Gastrocnemius medialis (tissue), 4 donors: ENCODE results near the gene CTXN3. TPM values are rescaled to one million over a fixed set of nuclear protein-coding genes. Genes with fewer than 3 reads are reported as not detected.

Source experiments
- ATAC-seq, 2 donors: fragments of 150-250 bp; one replicate each; pipeline ENCODE4 v1.9.1; 2016
- DNase-seq, 2 donors: peaks; one replicate each; pipeline ENCODE4 v3.0.0-alpha.2; 2019
- H3K27ac ChIP-seq, 4 donors: fragments of 200-600 bp; sonication (generic); 1 replicate in 1 of 4; 2 replicates in 3 of 4; pipeline ENCODE4 v1.5.1; 2016 to 2018; ENCODE audit warnings: mild to moderate bottlenecking in 2 of 4, moderate library complexity in 1 of 4
- H3K27me3 ChIP-seq, 3 donors: fragments of 200-600 bp; sonication (generic) in 2 of 3; 1 replicate in 1 of 3; 2 replicates in 2 of 3; pipeline versions ENCODE4 v1.5.1 to v1.6.0; 2016 to 2019; ENCODE audit warnings: mild to moderate bottlenecking in 1 of 3, moderate library complexity in 1 of 3
- H3K36me3 ChIP-seq, 2 donors: fragments of 200-600 bp; sonication (generic) in 1 of 2; one replicate each; pipeline ENCODE4 v1.5.1; 2017 to 2018
- H3K4me1 ChIP-seq, 2 donors: fragments of 200-600 bp; sonication (generic) in 1 of 2; one replicate each; pipeline ENCODE4 v1.5.1; 2016 to 2017; ENCODE audit warnings: mild to moderate bottlenecking in 2 of 2
- H3K4me3 ChIP-seq, 4 donors: fragments of 200-600 bp; sonication (generic) in 3 of 4; 1 replicate in 1 of 4; 2 replicates in 3 of 4; pipeline ENCODE4 v1.5.1; 2016 to 2019; ENCODE audit warnings: mild to moderate bottlenecking in 2 of 4
- H3K9me3 ChIP-seq, 3 donors: fragments of 200-600 bp; sonication (generic) in 2 of 3; 1 replicate in 1 of 3; 2 replicates in 2 of 3; pipeline ENCODE4 v1.5.1; 2016 to 2019
- POLR2A ChIP-seq, 2 donors: fragments of 450-650 bp; IDR thresholded peaks; one replicate each; pipeline ENCODE4 v1.6.1; 2017; ENCODE audit warnings: antibody characterized with exemption in 2 of 2, mild to moderate bottlenecking in 2 of 2, moderate library complexity in 2 of 2
- in situ Hi-C, 4 donors: fragments of 200-750 bp; cut with MboI; loops; one replicate each; pipeline versions ENCODE4 v1.15.0 to v1.8.0; 2017; ENCODE audit warnings: low sequenced_read_pairs in 4 of 4
- intact Hi-C: fragments of 100-400 bp; cut with DNase I; formaldehyde crosslinking; loops from one replicate; pipeline ENCODE4 v1.15.1; 2023; ENCODE audit warnings: low total_unique reads
- total RNA-seq, 4 donors: library from RNA; depleted of rRNA; stranded (reverse); fragments of >200 nt; gene quantifications; one replicate each; pipeline versions ENCODE4 v1.1.0 to v1.2.3, GENCODE V29; 2016
- TF ChIP-seq, protein P1 (sequence below), 5 experiments: fragments of 450-650 bp in 3 of 5; fragments of 200-600 bp in 2 of 5; sonication (generic) in 2 of 5; IDR thresholded peaks in 4 of 5; conservative IDR thresholded peaks in 1 of 5; 1 replicate in 4 of 5; 2 replicates in 1 of 5; pipeline ENCODE4 v1.5.1; 2016 to 2019; ENCODE audit warnings: antibody characterized with exemption in 5 of 5, mild to moderate bottlenecking in 3 of 5, moderate library complexity in 3 of 5

CTXN3 gene
- under 1 TPM in 1 of 4 donors, not detected in 3; 0.22 TPM for total RNA-seq

DNA sequence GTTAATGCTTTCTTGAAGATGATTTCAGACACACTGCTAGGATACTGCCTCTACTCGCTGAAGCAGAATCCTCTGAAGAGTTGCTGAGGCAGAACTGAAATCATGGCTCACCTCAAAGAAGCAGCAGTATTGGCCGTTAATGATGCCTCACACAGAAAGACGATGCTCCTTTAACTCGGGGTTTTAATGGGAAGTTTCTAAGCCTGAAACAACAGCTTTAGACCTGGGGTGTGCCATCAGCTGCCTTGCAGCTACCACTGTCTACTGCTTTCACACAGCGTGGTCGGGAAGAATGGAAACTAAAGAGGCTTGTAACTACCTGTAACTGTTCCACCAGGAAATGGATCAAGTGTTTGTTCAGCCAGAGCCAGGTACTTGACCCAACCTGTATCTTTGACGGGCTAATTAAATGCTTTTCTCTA, at the start of gene CTXN3:
TSS of gene CTXN3 (plus strand) at position 65 of the 422 bp plus-strand sequence. CDS start 8,440 bp downstream, outside the sequence.
- H3K4me3 ChIP-seq: no peak within 1 kb of the TSS
- no peaks in the 10 kb centered on the region for H3K27me3 ChIP-seq
- no peak within 1 kb of the TSS for H3K27ac ChIP-seq
- in situ Hi-C loops (no loop called here), intact Hi-C loops (no loop called here)
- H3K4me1 ChIP-seq: peaks cover 16% of the 10 kb centered on the region in 2 donors
- H3K36me3 ChIP-seq: no peaks in the 10 kb centered on the region
- no peaks in the 10 kb centered on the region for H3K9me3 ChIP-seq
- no peak for ATAC-seq
- no peak for DNase-seq
- TF ChIP-seq, protein P1, sequence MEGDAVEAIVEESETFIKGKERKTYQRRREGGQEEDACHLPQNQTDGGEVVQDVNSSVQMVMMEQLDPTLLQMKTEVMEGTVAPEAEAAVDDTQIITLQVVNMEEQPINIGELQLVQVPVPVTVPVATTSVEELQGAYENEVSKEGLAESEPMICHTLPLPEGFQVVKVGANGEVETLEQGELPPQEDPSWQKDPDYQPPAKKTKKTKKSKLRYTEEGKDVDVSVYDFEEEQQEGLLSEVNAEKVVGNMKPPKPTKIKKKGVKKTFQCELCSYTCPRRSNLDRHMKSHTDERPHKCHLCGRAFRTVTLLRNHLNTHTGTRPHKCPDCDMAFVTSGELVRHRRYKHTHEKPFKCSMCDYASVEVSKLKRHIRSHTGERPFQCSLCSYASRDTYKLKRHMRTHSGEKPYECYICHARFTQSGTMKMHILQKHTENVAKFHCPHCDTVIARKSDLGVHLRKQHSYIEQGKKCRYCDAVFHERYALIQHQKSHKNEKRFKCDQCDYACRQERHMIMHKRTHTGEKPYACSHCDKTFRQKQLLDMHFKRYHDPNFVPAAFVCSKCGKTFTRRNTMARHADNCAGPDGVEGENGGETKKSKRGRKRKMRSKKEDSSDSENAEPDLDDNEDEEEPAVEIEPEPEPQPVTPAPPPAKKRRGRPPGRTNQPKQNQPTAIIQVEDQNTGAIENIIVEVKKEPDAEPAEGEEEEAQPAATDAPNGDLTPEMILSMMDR (IDR thresholded peaks at IDR 0.05 in 4 of 5, conservative IDR thresholded peaks at IDR 0.05 in 1 of 5): no peak
- no peak for TF ChIP-seq POLR2A (IDR thresholded peaks at IDR 0.05)

DNA sequence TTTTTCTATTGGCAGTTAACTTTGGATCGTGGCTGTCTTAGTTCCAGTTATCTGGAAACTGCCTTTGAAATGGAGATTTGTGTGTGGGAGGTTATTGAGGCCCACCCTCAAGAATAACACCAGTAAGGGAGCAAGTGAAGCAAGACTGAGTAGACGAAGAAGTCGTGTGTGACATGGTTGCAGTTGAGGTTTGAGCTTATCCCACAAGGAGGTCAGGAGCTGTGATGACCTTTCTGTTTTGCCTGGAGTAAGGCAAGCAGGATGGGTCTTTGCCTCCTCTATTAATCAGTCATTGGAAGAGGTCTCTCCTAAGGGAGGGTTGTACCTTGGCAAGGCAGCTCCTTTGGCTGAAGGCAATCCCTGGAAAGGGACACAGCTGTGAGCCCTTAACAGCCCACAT, 49.6 kb upstream of the CTXN3 start:
- no peaks in the 10 kb centered on the region for H3K36me3 ChIP-seq
- H3K9me3 ChIP-seq: no peaks in the 10 kb centered on the region
- H3K4me1 ChIP-seq: peaks cover 6 to 11% of the 10 kb centered on the region in 2 donors
- TF ChIP-seq, protein P1 (IDR thresholded peaks at IDR 0.05 in 4 of 5, conservative IDR thresholded peaks at IDR 0.05 in 1 of 5): no peak
- TF ChIP-seq POLR2A (IDR thresholded peaks at IDR 0.05): no peak
- intact Hi-C loops (no loop called here), in situ Hi-C loops (no loop called here)
- no peak overlapping the region for H3K4me3 ChIP-seq
- no peak for ATAC-seq
- no peak for DNase-seq
- H3K27ac ChIP-seq: no peak overlapping the region
- H3K27me3 ChIP-seq: no peaks in the 10 kb centered on the region

DNA sequence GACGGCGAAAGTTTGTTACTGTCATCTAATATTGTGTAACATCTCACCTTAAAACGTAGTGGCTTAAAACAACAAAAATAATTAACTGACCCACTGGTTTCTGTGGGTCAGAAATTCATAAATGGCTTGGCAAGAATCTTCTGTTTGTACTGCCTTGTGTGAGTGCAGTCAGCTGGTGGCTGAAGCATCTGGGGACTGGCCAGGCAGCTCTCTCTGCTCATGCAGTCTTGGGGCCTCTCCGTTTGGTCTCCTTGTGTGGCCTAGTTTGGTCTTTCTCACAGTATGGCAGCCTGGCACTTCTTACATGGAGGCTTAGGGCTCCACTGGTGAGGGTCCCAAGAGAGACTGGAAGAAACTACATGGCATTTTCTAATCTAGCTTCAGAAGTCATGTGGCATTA, 49.0 kb upstream of the CTXN3 start:
- no peaks in the 10 kb centered on the region for H3K36me3 ChIP-seq
- DNase-seq: no peak
- H3K4me1 ChIP-seq: peaks cover 6 to 11% of the 10 kb centered on the region in 2 donors
- H3K27ac ChIP-seq: no peak overlapping the region
- H3K9me3 ChIP-seq: no peaks in the 10 kb centered on the region
- no peak for ATAC-seq
- no peak for TF ChIP-seq POLR2A (IDR thresholded peaks at IDR 0.05)
- TF ChIP-seq, protein P1 (IDR thresholded peaks at IDR 0.05 in 4 of 5, conservative IDR thresholded peaks at IDR 0.05 in 1 of 5): no peak
- in situ Hi-C loops: no loop called here
- H3K27me3 ChIP-seq: no peaks in the 10 kb centered on the region
- H3K4me3 ChIP-seq: no peak overlapping the region
- intact Hi-C loops: no loop called here

DNA sequence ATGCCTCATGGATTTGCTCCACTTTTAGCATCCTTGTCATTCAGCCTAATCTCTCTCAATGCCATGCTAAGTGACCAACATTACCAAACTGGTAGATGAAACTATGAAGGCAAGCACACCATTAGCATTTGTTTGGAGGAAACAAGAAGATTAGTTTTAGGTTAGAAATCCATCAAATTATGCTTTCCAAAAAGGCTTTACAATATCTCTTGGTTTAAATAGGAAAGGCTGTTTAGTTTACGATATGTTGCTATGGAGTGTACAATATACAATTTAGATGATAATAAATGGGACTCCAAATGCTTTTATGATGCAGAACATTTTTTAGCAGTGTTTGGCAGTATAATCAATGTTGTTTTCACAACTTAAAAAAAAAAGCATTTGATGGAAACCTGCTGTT, 47.8 kb upstream of the CTXN3 start:
- no peaks in the 10 kb centered on the region for H3K27me3 ChIP-seq
- TF ChIP-seq, protein P1 (IDR thresholded peaks at IDR 0.05 in 4 of 5, conservative IDR thresholded peaks at IDR 0.05 in 1 of 5): no peak
- no peak for TF ChIP-seq POLR2A (IDR thresholded peaks at IDR 0.05)
- DNase-seq: no peak
- in situ Hi-C loops (no loop called here), intact Hi-C loops (no loop called here)
- H3K4me1 ChIP-seq: peaks cover 6 to 11% of the 10 kb centered on the region in 2 donors
- no peak overlapping the region for H3K27ac ChIP-seq
- H3K36me3 ChIP-seq: no peaks in the 10 kb centered on the region
- no peak overlapping the region for H3K4me3 ChIP-seq
- no peaks in the 10 kb centered on the region for H3K9me3 ChIP-seq
- ATAC-seq: no peak

GRCh38 chr5:127601601-127602000, 47.3 kb upstream of the CTXN3 start:
- H3K27ac ChIP-seq: no peak overlapping the region
- no peak overlapping the region for H3K4me3 ChIP-seq
- ATAC-seq (no peak), DNase-seq (no peak)
- in situ Hi-C loops: no loop called here
- TF ChIP-seq, protein P1 (IDR thresholded peaks at IDR 0.05 in 4 of 5, conservative IDR thresholded peaks at IDR 0.05 in 1 of 5): no peak
- TF ChIP-seq POLR2A (IDR thresholded peaks at IDR 0.05): no peak
- H3K27me3 ChIP-seq: no peaks in the 10 kb centered on the region
- H3K4me1 ChIP-seq: peaks cover 6 to 11% of the 10 kb centered on the region in 2 donors
- intact Hi-C loops: no loop called here
- H3K36me3 ChIP-seq: no peaks in the 10 kb centered on the region
- H3K9me3 ChIP-seq: no peaks in the 10 kb centered on the region
